IMR-90 (cell line): Measurements from ENCODE around the gene LDLRAD4. TPM values are rescaled to one million over a fixed set of nuclear protein-coding genes. Genes with fewer than 3 reads are reported as not detected.

Source experiments
- ATAC-seq: fragments of 200-7000 bp; cut with Tn5 transposase; 2 replicates; pipeline ENCODE4 v1.9.1; 2020; ENCODE audit warnings: low read depth, mild to moderate bottlenecking, moderate library complexity
- BruUV-seq: library from RNA; stranded (reverse); fragments of 400-500 nt; replicated peaks from 2 replicates; lab custom pipeline; 2021; lab: Mats Ljungman, UMichigan
- CTCF ChIA-PET: fragments of 300-600 bp; formaldehyde crosslinking; extraction: SDS; loops from one replicate; lab custom pipeline; 2021; ENCODE audit warnings: antibody characterized with exemption; lab: Yijun Ruan, JAX
- POLR2A ChIA-PET: fragments of 300-600 bp; sonication (Branson Sonifier 250); formaldehyde crosslinking; loops from one replicate; lab custom pipeline; 2022; ENCODE audit warnings: antibody characterized with exemption; ENCODE audit not compliant: unreplicated experiment; lab: Charles Lee
- DNase-seq: peaks from one replicate; pipeline ENCODE4 v3.0.0; 2013
- H2AFZ ChIP-seq: replicated peaks from 2 replicates; pipeline ENCODE3; 2013; ENCODE audit warnings: low read length, mild to moderate bottlenecking; ENCODE audit not compliant: poor library complexity
- H2AK5ac ChIP-seq: 2 replicates; pipeline ENCODE4 v1.6.1; 2013; ENCODE audit warnings: low read depth, low read length, inconsistent platforms
- H2AK9ac ChIP-seq: replicated peaks from 2 replicates; pipeline ENCODE3; 2013; ENCODE audit warnings: mild to moderate bottlenecking, low read depth, low read length, moderate library complexity; ENCODE audit not compliant: poor library complexity
- H2BK120ac ChIP-seq: 2 replicates; pipeline ENCODE4 v1.6.1; 2013; ENCODE audit warnings: low read depth, low read length, inconsistent platforms
- H2BK15ac ChIP-seq: 3 replicates; pipeline ENCODE4 v1.6.1; 2013; ENCODE audit warnings: low read depth, low read length, inconsistent platforms
- H2BK20ac ChIP-seq: 2 replicates; pipeline ENCODE4 v1.6.1; 2013; ENCODE audit warnings: low read depth, mild to moderate bottlenecking, inconsistent platforms, low read length, moderate library complexity
- H2BK5ac ChIP-seq: 2 replicates; pipeline ENCODE4 v1.6.1; 2013; ENCODE audit warnings: mild to moderate bottlenecking, low read depth, low read length, inconsistent platforms; ENCODE audit not compliant: poor library complexity, severe bottlenecking
- H3K14ac ChIP-seq: replicated peaks from 2 replicates; pipeline ENCODE4 v1.6.1; 2013; ENCODE audit warnings: low read depth, low read length, inconsistent platforms
- H3K18ac ChIP-seq: 2 replicates; pipeline ENCODE4 v1.6.1; 2013; ENCODE audit warnings: low read depth, low read length, control low read depth
- H3K23ac ChIP-seq: 2 replicates; pipeline ENCODE4 v1.6.1; 2013; ENCODE audit warnings: low read depth, low read length, inconsistent platforms
- H3K27ac ChIP-seq: 2 replicates; pipeline ENCODE4 v1.5.1; 2013; ENCODE audit warnings: mild to moderate bottlenecking, control low read depth, low read length; ENCODE audit not compliant: insufficient read depth
- H3K27me3 ChIP-seq: 2 replicates; pipeline ENCODE4 v1.6.1; 2013; ENCODE audit warnings: low read length; ENCODE audit not compliant: control insufficient read depth, insufficient read depth
- H3K36me3 ChIP-seq: 2 replicates; pipeline ENCODE4 v1.6.1; 2013; ENCODE audit warnings: low read length, mixed read lengths; ENCODE audit not compliant: control insufficient read depth, insufficient read depth
- H3K4ac ChIP-seq: 2 replicates; pipeline ENCODE4 v1.6.1; 2013; ENCODE audit warnings: low read depth, low read length, inconsistent platforms
- H3K4me1 ChIP-seq: 2 replicates; pipeline ENCODE4 v1.6.1; 2013; ENCODE audit warnings: low read length, mixed read lengths; ENCODE audit not compliant: control insufficient read depth, insufficient read depth
- H3K4me2 ChIP-seq: 2 replicates; pipeline ENCODE4 v1.6.1; 2013; ENCODE audit warnings: low read depth, mild to moderate bottlenecking, control low read depth, low read length, moderate library complexity
- H3K4me3 ChIP-seq: 2 replicates; pipeline ENCODE4 v1.5.1; 2013; ENCODE audit warnings: low read depth, mild to moderate bottlenecking, control low read depth, low read length, moderate library complexity; ENCODE audit not compliant: insufficient read depth
- H3K56ac ChIP-seq: 2 replicates; pipeline ENCODE4 v1.6.1; 2013; ENCODE audit warnings: low read length, inconsistent platforms; ENCODE audit not compliant: insufficient read depth; ENCODE audit errors: extremely low read depth
- H3K79me1 ChIP-seq, 2 experiments: 2 replicates each; pipeline ENCODE4 v1.6.1; 2013; ENCODE audit warnings: low read length in 2 of 2, inconsistent platforms in 1 of 2, low read depth in 1 of 2
- H3K9ac ChIP-seq: 2 replicates; pipeline ENCODE4 v1.6.1; 2013; ENCODE audit warnings: low read depth, low read length, control low read depth
- H3K9me1 ChIP-seq: 2 replicates; pipeline ENCODE4 v1.6.1; 2013; ENCODE audit warnings: low read length, inconsistent platforms; ENCODE audit not compliant: insufficient read depth
- H3K9me3 ChIP-seq: 2 replicates; pipeline ENCODE4 v1.6.1; 2013; ENCODE audit warnings: low read length; ENCODE audit not compliant: control insufficient read depth, insufficient read depth
- H4K20me1 ChIP-seq: 2 replicates; pipeline ENCODE4 v1.6.1; 2013; ENCODE audit warnings: low read length, inconsistent platforms; ENCODE audit not compliant: insufficient read depth
- H4K5ac ChIP-seq: 2 replicates; pipeline ENCODE4 v1.6.1; 2013; ENCODE audit warnings: mild to moderate bottlenecking, low read depth, low read length, control low read depth
- H4K8ac ChIP-seq, 2 experiments: 2 replicates each; pipeline ENCODE4 v1.6.1; 2013; ENCODE audit warnings: low read depth in 2 of 2, low read length in 2 of 2, control low read depth in 1 of 2, inconsistent platforms in 1 of 2
- H4K91ac ChIP-seq: 2 replicates; pipeline ENCODE4 v1.6.1; 2013; ENCODE audit warnings: low read depth, low read length, inconsistent platforms; ENCODE audit not compliant: insufficient read depth
- BHLHE40 ChIP-seq: fragments of 150-350 bp; IDR thresholded peaks from 2 replicates; pipeline ENCODE4 v1.6.1; 2016; ENCODE audit warnings: mild to moderate bottlenecking, low read depth, low read length
- CEBPB ChIP-seq: IDR thresholded peaks from 2 replicates; pipeline ENCODE4 v1.6.1; 2012; ENCODE audit warnings: low read depth, low read length, improper control_type of control experiment
- CHD1 ChIP-seq: IDR thresholded peaks from 2 replicates; pipeline ENCODE4 v1.6.1; 2012; ENCODE audit warnings: low read depth, low read length, improper control_type of control experiment
- FOS ChIP-seq: fragments of 150-350 bp; IDR thresholded peaks from 2 replicates; pipeline ENCODE4 v1.6.1; 2016; ENCODE audit warnings: low read depth, low read length
- MAFK ChIP-seq: IDR thresholded peaks from 2 replicates; pipeline ENCODE4 v1.6.1; 2012; ENCODE audit warnings: low read depth, low read length, improper control_type of control experiment
- MAZ ChIP-seq: IDR thresholded peaks from 2 replicates; pipeline ENCODE4 v1.6.1; 2012; ENCODE audit warnings: low read depth, mild to moderate bottlenecking, low read length, improper control_type of control experiment, moderate library complexity, borderline replicate concordance
- MXI1 ChIP-seq: IDR thresholded peaks from 2 replicates; pipeline ENCODE4 v1.6.1; 2012; ENCODE audit warnings: low read depth, mild to moderate bottlenecking, low read length, moderate library complexity, borderline replicate concordance
- NFE2L2 ChIP-seq: fragments of 150-350 bp; IDR thresholded peaks from 2 replicates; pipeline ENCODE4 v1.6.1; 2016; ENCODE audit warnings: low read depth, mild to moderate bottlenecking, low read length
- POLR2A ChIP-seq: IDR thresholded peaks from 2 replicates; pipeline ENCODE4 v1.6.1; 2012; ENCODE audit warnings: mild to moderate bottlenecking, low read depth, low read length
- RAD21 ChIP-seq: IDR thresholded peaks from 2 replicates; pipeline ENCODE4 v1.6.1; 2012; ENCODE audit warnings: low read length, improper control_type of control experiment
- RCOR1 ChIP-seq: IDR thresholded peaks from 2 replicates; pipeline ENCODE4 v1.6.1; 2012; ENCODE audit warnings: mild to moderate bottlenecking, low read length, improper control_type of control experiment; ENCODE audit not compliant: insufficient replicate concordance
- RFX5 ChIP-seq: IDR thresholded peaks from 2 replicates; pipeline ENCODE4 v1.8.0; 2012; ENCODE audit warnings: low read depth, mild to moderate bottlenecking, low read length, moderate library complexity
- SMC3 ChIP-seq: fragments of 150-350 bp; IDR thresholded peaks from 2 replicates; pipeline ENCODE4 v1.6.1; 2016; ENCODE audit warnings: low read depth, mild to moderate bottlenecking, antibody characterized with exemption, low read length, moderate library complexity
- WGBS, 2 experiments: methylation state at CpG; one replicate each; pipeline versions ENCODE4 v1.1.5 to v1.1.7; 2013; ENCODE audit warnings: missing lambda C conversion rate in 2 of 2; ENCODE audit not compliant: insufficient read length in 1 of 2; ENCODE audit errors: extremely low coverage in 2 of 2; 5-methylcytosine and 5-hydroxymethylcytosine counted together
- dilution Hi-C: fragments of 300-500 bp; cut with HindIII; formaldehyde crosslinking; loops from one replicate; pipeline ENCODE4 v1.14.3; 2018; ENCODE audit warnings: low sequenced_read_pairs; ENCODE audit not compliant: unreplicated experiment
- in situ Hi-C: fragments of 300-500 bp; cut with MboI; formaldehyde crosslinking; loops from 3 replicates; pipeline ENCODE4 v1.14.3; 2019; ENCODE audit warnings: low sequenced_read_pairs, inconsistent platforms, mixed read lengths
- intact Hi-C: fragments of 100-400 bp; cut with micrococcal nuclease; formaldehyde crosslinking; loops from 2 replicates; pipeline ENCODE4 v1.10.0; 2022
- polyA plus RNA-seq, 3 experiments: library from polyadenylated mRNA; depleted of rRNA; stranded (reverse); fragments of >200 nt; gene quantifications; 2 replicates each; pipeline ENCODE4 v1.2.3, GENCODE V29; 2012; ENCODE audit warnings: low replicate concordance in 1 of 3
- total RNA-seq: library from RNA; depleted of rRNA; stranded (reverse); fragments of >200 nt; gene quantifications from 2 replicates; pipeline ENCODE4 v1.2.3, GENCODE V29; 2012
- TF ChIP-seq, protein P1 (sequence below): conservative IDR thresholded peaks from 2 replicates; pipeline ENCODE4 v1.5.1; 2012; ENCODE audit warnings: mild to moderate bottlenecking, low read depth, low read length, improper control_type of control experiment
- TF ChIP-seq, protein P2 (sequence below): fragments of 150-350 bp; IDR thresholded peaks from 2 replicates; pipeline ENCODE4 v1.6.1; 2017; ENCODE audit warnings: mild to moderate bottlenecking, antibody characterized with exemption, low read length, low read depth
- TF ChIP-seq, protein P3 (sequence below): fragments of 150-350 bp; IDR thresholded peaks from 2 replicates; pipeline ENCODE4 v1.6.1; 2016; ENCODE audit warnings: low read depth, mild to moderate bottlenecking, low read length, moderate library complexity, borderline replicate concordance

Gene LDLRAD4
- total and polyA plus RNA-seq, 2 of the 4 experiments (the other 2 are of a cell fraction) = not detected

DNA sequence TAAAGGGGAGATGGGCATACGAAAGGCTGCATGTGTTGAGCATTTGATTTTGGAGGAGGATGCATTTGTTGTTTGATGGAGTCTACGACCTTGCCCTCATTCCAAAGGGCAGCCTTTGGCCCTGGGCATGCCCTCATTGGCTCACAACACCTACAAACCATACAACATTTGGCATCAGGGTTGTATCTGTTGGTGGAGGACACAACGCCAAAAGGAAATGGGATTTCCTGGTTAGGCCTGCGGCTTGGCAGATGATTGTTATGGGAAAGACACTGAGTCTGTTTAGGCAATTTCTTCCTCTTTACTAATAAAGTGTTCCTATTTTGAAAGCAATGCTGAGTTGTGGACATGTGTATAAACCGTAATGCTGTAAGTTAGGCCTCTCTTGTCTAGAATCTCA is 246.9 kb downstream of the LDLRAD4 start:
- no peak overlapping the region for H4K8ac ChIP-seq
- intact Hi-C loops (no loop called here), dilution Hi-C loops (no loop called here), in situ Hi-C loops (no loop called here)
- H4K5ac ChIP-seq = no peak overlapping the region
- H3K56ac ChIP-seq = no peak overlapping the region
- H2BK20ac ChIP-seq = no peak overlapping the region
- no peaks in the 10 kb centered on the region for H3K27me3 ChIP-seq
- POLR2A ChIA-PET = no interaction called here
- no peak for TF ChIP-seq RCOR1
- TF ChIP-seq, protein P1, sequence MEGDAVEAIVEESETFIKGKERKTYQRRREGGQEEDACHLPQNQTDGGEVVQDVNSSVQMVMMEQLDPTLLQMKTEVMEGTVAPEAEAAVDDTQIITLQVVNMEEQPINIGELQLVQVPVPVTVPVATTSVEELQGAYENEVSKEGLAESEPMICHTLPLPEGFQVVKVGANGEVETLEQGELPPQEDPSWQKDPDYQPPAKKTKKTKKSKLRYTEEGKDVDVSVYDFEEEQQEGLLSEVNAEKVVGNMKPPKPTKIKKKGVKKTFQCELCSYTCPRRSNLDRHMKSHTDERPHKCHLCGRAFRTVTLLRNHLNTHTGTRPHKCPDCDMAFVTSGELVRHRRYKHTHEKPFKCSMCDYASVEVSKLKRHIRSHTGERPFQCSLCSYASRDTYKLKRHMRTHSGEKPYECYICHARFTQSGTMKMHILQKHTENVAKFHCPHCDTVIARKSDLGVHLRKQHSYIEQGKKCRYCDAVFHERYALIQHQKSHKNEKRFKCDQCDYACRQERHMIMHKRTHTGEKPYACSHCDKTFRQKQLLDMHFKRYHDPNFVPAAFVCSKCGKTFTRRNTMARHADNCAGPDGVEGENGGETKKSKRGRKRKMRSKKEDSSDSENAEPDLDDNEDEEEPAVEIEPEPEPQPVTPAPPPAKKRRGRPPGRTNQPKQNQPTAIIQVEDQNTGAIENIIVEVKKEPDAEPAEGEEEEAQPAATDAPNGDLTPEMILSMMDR = no peak
- TF ChIP-seq FOS = no peak
- TF ChIP-seq, protein P2, sequence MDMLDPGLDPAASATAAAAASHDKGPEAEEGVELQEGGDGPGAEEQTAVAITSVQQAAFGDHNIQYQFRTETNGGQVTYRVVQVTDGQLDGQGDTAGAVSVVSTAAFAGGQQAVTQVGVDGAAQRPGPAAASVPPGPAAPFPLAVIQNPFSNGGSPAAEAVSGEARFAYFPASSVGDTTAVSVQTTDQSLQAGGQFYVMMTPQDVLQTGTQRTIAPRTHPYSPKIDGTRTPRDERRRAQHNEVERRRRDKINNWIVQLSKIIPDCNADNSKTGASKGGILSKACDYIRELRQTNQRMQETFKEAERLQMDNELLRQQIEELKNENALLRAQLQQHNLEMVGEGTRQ = no peak
- TF ChIP-seq CEBPB = no peak
- TF ChIP-seq, protein P3, sequence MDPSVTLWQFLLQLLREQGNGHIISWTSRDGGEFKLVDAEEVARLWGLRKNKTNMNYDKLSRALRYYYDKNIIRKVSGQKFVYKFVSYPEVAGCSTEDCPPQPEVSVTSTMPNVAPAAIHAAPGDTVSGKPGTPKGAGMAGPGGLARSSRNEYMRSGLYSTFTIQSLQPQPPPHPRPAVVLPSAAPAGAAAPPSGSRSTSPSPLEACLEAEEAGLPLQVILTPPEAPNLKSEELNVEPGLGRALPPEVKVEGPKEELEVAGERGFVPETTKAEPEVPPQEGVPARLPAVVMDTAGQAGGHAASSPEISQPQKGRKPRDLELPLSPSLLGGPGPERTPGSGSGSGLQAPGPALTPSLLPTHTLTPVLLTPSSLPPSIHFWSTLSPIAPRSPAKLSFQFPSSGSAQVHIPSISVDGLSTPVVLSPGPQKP = no peak
- TF ChIP-seq RAD21 = no peak
- TF ChIP-seq RFX5 = no peak
- no peak for TF ChIP-seq MAFK
- TF ChIP-seq MXI1 = no peak
- no peak for TF ChIP-seq NFE2L2
- no peak for TF ChIP-seq CHD1
- TF ChIP-seq BHLHE40 = no peak
- TF ChIP-seq POLR2A = no peak
- no peak for TF ChIP-seq MAZ
- TF ChIP-seq SMC3 = no peak
- no peak overlapping the region for H3K4me3 ChIP-seq
- no peak overlapping the region for H2AK5ac ChIP-seq
- H3K18ac ChIP-seq = no peak overlapping the region
- no TSS peak for BruUV-seq
- H3K9me3 ChIP-seq = no peaks in the 10 kb centered on the region
- no peaks in the 10 kb centered on the region for H3K79me1 ChIP-seq
- no peaks in the 10 kb centered on the region for H4K20me1 ChIP-seq
- H3K4me2 ChIP-seq = no peak overlapping the region
- no peaks in the 10 kb centered on the region for H3K4me1 ChIP-seq
- H2BK5ac ChIP-seq = no peak overlapping the region
- no peak overlapping the region for H2BK120ac ChIP-seq
- no peak overlapping the region for H2BK15ac ChIP-seq
- H3K23ac ChIP-seq = no peak overlapping the region
- DNase-seq = no peak
- no peaks in the 10 kb centered on the region for H3K9me1 ChIP-seq
- H3K4ac ChIP-seq = no peak overlapping the region
- H3K9ac ChIP-seq = no peak overlapping the region
- WGBS, 2 experiments = no CpG with 5 or more reads among the region's 5 CpGs
- no peak overlapping the region for H2AFZ ChIP-seq
- no peaks in the 10 kb centered on the region for H3K36me3 ChIP-seq
- CTCF ChIA-PET = no interaction called here
- no peak overlapping the region for H3K14ac ChIP-seq
- no peak overlapping the region for H3K27ac ChIP-seq
- H4K91ac ChIP-seq = no peak overlapping the region
- ATAC-seq = no peak
- H2AK9ac ChIP-seq = no peak overlapping the region
